Stimulated activated CD8-positive, alpha-beta memory T cell treated with anti-CD3 and anti-CD28 coated beads, Interleukin-4, amount 100 ng/mL, for 24 hours (primary cell): ENCODE measurements around the gene SPATA18.

Experiments
- DNase-seq: peaks from one replicate; pipeline ENCODE4 v3.0.0-alpha.2; 2020; ENCODE audit warnings: low read depth

The SPATA18 gene

GRCh38 chr4:52051213-52051614 is at the start of gene SPATA18:
TSS of gene SPATA18 (plus strand) at chr4:52051304. CDS start at chr4:52051705, 401 bp downstream.
- DNase-seq, result no peak

- no peak for DNase-seq
Observed at GRCh38 chr4:52001616-52002015, 49.5 kb upstream of the SPATA18 start.

- no peak for DNase-seq
Observed at GRCh38 chr4:52004414-52004813, 46.7 kb upstream of the SPATA18 start.

GRCh38 chr4:52005604-52006273 is 45.4 kb upstream of the SPATA18 start:
- DNase-seq, result no peak

GRCh38 chr4:52006887-52007286 is 44.2 kb upstream of the SPATA18 start:
- no peak for DNase-seq

GRCh38 chr4:52010986-52011385 is 40.1 kb upstream of the SPATA18 start:
- no peak for DNase-seq

GRCh38 chr4:52012651-52013050 is 38.5 kb upstream of the SPATA18 start:
- no peak for DNase-seq

- DNase-seq, result no peak
Observed at GRCh38 chr4:52014903-52015302, 36.2 kb upstream of the SPATA18 start.

GRCh38 chr4:52015366-52015765 is 35.7 kb upstream of the SPATA18 start:
- DNase-seq, result no peak

- DNase-seq, result no peak
Observed at GRCh38 chr4:52016981-52017380, 34.1 kb upstream of the SPATA18 start.

GRCh38 chr4:52017814-52018213 is 33.3 kb upstream of the SPATA18 start:
- no peak for DNase-seq

GRCh38 chr4:52019936-52020657 is 31.0 kb upstream of the SPATA18 start, which contains the start of gene LRRC66:
TSS of gene LRRC66 (minus strand) at chr4:52020363. CDS start at chr4:52017613, 2,750 bp downstream.
- DNase-seq, result no peak

- no peak for DNase-seq
Observed at GRCh38 chr4:52028970-52029369, 22.1 kb upstream of the SPATA18 start.

- no peak for DNase-seq
Observed at GRCh38 chr4:52032005-52032404, 19.1 kb upstream of the SPATA18 start.

GRCh38 chr4:52035190-52035589 is 15.9 kb upstream of the SPATA18 start:
- DNase-seq, result no peak

- no peak for DNase-seq
Observed at GRCh38 chr4:52036886-52037530, 14.1 kb upstream of the SPATA18 start.

GRCh38 chr4:52037689-52038102 is 13.4 kb upstream of the SPATA18 start:
- DNase-seq, result no peak

- peak; percentile 65 for DNase-seq
Observed at GRCh38 chr4:52038103-52038912, 12.8 kb upstream of the SPATA18 start, which contains the start of gene SGCB. TSS of gene SGCB (minus strand) at chr4:52038299. CDS start at chr4:52038259, 40 bp downstream.

- DNase-seq, result no peak
Observed at GRCh38 chr4:52045028-52045427, 6.1 kb upstream of the SPATA18 start.

GRCh38 chr4:52049266-52049665 is 1.8 kb upstream of the SPATA18 start:
- DNase-seq, result no peak

GRCh38 chr4:52051615-52052474 is 741 bp downstream of the SPATA18 start:
- DNase-seq, result no peak
